GM23338 (cell line): Measurements from ENCODE around the gene SDHAF4. TPM values are rescaled to one million over a fixed set of nuclear protein-coding genes. Genes with fewer than 3 reads are reported as not detected.

Experiments
- ATAC-seq: fragments of 200-7000 bp; cut with Tn5 transposase; 3 replicates; pipeline ENCODE4 v1.9.1; 2020
- DNase-seq: peaks from one replicate; pipeline ENCODE4 v3.0.0-alpha.2; 2015; ENCODE audit warnings: low spot score
- H2AFZ ChIP-seq: fragments of 200-600 bp; sonication (generic); 2 replicates; pipeline ENCODE4 v1.8.0; 2016; ENCODE audit warnings: antibody characterized with exemption, mild to moderate bottlenecking, moderate library complexity
- H3F3A ChIP-seq: fragments of 200-600 bp; sonication (generic); replicated peaks from 2 replicates; pipeline ENCODE4 v1.8.0; 2017; ENCODE audit warnings: antibody characterized with exemption, mixed run types, low read depth
- H3K27ac ChIP-seq: fragments of 200-600 bp; sonication (generic); 2 replicates; pipeline ENCODE4 v1.6.1; 2016; ENCODE audit warnings: low read depth
- H3K27me3 ChIP-seq: fragments of 200-600 bp; sonication (generic); 2 replicates; pipeline ENCODE4 v1.8.0; 2016; ENCODE audit warnings: mild to moderate bottlenecking, mixed run types, moderate library complexity; ENCODE audit not compliant: insufficient read depth
- H3K36me3 ChIP-seq: fragments of 200-600 bp; sonication (generic); 2 replicates; pipeline ENCODE4 v1.8.0; 2016; ENCODE audit warnings: mild to moderate bottlenecking; ENCODE audit not compliant: insufficient read depth
- H3K4me1 ChIP-seq: fragments of 200-600 bp; sonication (generic); 2 replicates; pipeline ENCODE4 v1.8.0; 2016; ENCODE audit warnings: mild to moderate bottlenecking, moderate library complexity; ENCODE audit not compliant: insufficient read depth
- H3K4me2 ChIP-seq: fragments of 200-600 bp; sonication (generic); 2 replicates; pipeline ENCODE4 v1.7.1; 2017; ENCODE audit warnings: mixed run types
- H3K4me3 ChIP-seq: fragments of 200-600 bp; sonication (generic); 2 replicates; pipeline ENCODE4 v1.6.1; 2016; ENCODE audit warnings: mixed run types
- H3K79me2 ChIP-seq: fragments of 200-600 bp; sonication (generic); replicated peaks from 2 replicates; pipeline ENCODE4 v1.8.0; 2017; ENCODE audit warnings: mild to moderate bottlenecking; ENCODE audit not compliant: insufficient read depth
- H3K9me2 ChIP-seq: fragments of 200-600 bp; sonication (generic); 2 replicates; pipeline ENCODE4 v1.8.0; 2017; ENCODE audit not compliant: insufficient read depth
- H4K20me1 ChIP-seq: fragments of 200-600 bp; sonication (generic); replicated peaks from 2 replicates; pipeline ENCODE4 v1.8.0; 2017; ENCODE audit warnings: mild to moderate bottlenecking; ENCODE audit not compliant: insufficient read depth
- H3K27ac Mint-ChIP-seq: 2 replicates; pipeline ENCODE4 v1.8.0; 2020; ENCODE audit warnings: inconsistent platforms, mild to moderate bottlenecking, moderate library complexity, mixed read lengths
- H3K27me3 Mint-ChIP-seq: 3 replicates; pipeline ENCODE4 v1.8.0; 2022; ENCODE audit warnings: low read depth, mild to moderate bottlenecking, moderate library complexity, mixed read lengths, inconsistent platforms; ENCODE audit not compliant: insufficient read depth, poor library complexity
- H3K36me3 Mint-ChIP-seq: 3 replicates; pipeline ENCODE4 v1.8.0; 2021; ENCODE audit warnings: low read depth, mild to moderate bottlenecking, inconsistent platforms, moderate library complexity, mixed read lengths
- H3K4me1 Mint-ChIP-seq: 3 replicates; pipeline ENCODE4 v1.8.0; 2020; ENCODE audit warnings: mild to moderate bottlenecking, inconsistent platforms, mixed read lengths
- H3K4me3 Mint-ChIP-seq: 3 replicates; pipeline ENCODE4 v1.8.0; 2021; ENCODE audit warnings: moderate library complexity, mild to moderate bottlenecking, inconsistent platforms, mixed read lengths
- H3K9me3 Mint-ChIP-seq: 3 replicates; pipeline ENCODE4 v1.8.0; 2020; ENCODE audit warnings: moderate library complexity, mild to moderate bottlenecking, inconsistent platforms, mixed read lengths
- EZH2 ChIP-seq: fragments of 200-600 bp; sonication (generic); IDR thresholded peaks from one replicate; pipeline ENCODE4 v1.8.0; 2017; ENCODE audit warnings: antibody characterized with exemption, mild to moderate bottlenecking, low read depth; ENCODE audit not compliant: unreplicated experiment
- JUNB ChIP-seq: IDR thresholded peaks from one replicate; pipeline ENCODE4 v1.6.1; 2016; ENCODE audit warnings: antibody characterized with exemption; ENCODE audit not compliant: unreplicated experiment
- STAT1 ChIP-seq: IDR thresholded peaks from one replicate; pipeline ENCODE4 v1.6.1; 2016; ENCODE audit warnings: antibody characterized with exemption; ENCODE audit not compliant: unreplicated experiment
- ZNF462 ChIP-seq: fragments of 250-450 bp; sonication (Bioruptor Pico); IDR thresholded peaks from 2 replicates; pipeline ENCODE4 v1.5.0; 2020; ENCODE audit warnings: mild to moderate bottlenecking, moderate library complexity
- polyA plus RNA-seq: library from polyadenylated mRNA; unstranded; fragments of >200 nt; fragmentation: Nextera tagmentation; extraction: Ambion mirVana; gene quantifications from 2 replicates; pipeline ENCODE4 v1.2.1, GENCODE V29; 2016
- total RNA-seq: library from RNA; depleted of rRNA; stranded (reverse); fragments of >200 nt; shearing (Covaris generic); gene quantifications from 2 replicates; pipeline ENCODE4 v1.2.3, GENCODE V29; 2014
- TF ChIP-seq, protein P1 (sequence below): IDR thresholded peaks from one replicate; pipeline ENCODE4 v1.6.1; 2018; ENCODE audit warnings: antibody characterized with exemption; ENCODE audit not compliant: unreplicated experiment

Gene SDHAF4
- total and polyA plus RNA-seq, 2 experiments from 2014 or later: 12.2 to 30.4 TPM

DNA sequence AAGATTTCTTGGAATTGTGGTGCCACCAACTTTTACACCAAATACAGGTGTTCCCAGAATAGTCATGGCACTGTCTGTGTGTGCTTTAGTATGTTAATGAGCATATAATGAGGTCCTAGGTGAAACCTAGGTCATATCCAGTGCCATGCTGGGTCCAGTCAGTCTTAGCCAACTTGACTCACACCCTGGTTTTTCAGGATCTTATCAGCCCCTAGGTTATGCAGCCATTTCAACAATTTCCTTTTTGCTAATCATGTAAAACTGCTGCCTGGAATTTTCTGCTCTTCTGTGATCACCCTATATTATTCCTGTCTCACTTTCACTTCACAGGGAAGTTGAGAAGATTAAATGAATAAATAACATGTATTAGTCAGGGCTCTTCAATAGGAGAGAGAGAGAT, 23.7 kb downstream of the SDHAF4 start:
- Mint-ChIP-seq H3K27me3 (peaks cover 3% of the 10 kb centered on the region), H3K9me3 (no peaks in the 10 kb centered on the region; the same call in 2 of the 3 replicates), H3K27ac (no peak overlapping the region), H3K4me3 (no peak overlapping the region), H3K4me1 (no peaks in the 10 kb centered on the region), H3K36me3 (peaks cover 18% of the 10 kb centered on the region)
- TF ChIP-seq STAT1: no peak
- no peak for TF ChIP-seq JUNB
- TF ChIP-seq EZH2: no peak
- TF ChIP-seq ZNF462 (CRISPR knock-in tag): no peak
- TF ChIP-seq, protein P1, sequence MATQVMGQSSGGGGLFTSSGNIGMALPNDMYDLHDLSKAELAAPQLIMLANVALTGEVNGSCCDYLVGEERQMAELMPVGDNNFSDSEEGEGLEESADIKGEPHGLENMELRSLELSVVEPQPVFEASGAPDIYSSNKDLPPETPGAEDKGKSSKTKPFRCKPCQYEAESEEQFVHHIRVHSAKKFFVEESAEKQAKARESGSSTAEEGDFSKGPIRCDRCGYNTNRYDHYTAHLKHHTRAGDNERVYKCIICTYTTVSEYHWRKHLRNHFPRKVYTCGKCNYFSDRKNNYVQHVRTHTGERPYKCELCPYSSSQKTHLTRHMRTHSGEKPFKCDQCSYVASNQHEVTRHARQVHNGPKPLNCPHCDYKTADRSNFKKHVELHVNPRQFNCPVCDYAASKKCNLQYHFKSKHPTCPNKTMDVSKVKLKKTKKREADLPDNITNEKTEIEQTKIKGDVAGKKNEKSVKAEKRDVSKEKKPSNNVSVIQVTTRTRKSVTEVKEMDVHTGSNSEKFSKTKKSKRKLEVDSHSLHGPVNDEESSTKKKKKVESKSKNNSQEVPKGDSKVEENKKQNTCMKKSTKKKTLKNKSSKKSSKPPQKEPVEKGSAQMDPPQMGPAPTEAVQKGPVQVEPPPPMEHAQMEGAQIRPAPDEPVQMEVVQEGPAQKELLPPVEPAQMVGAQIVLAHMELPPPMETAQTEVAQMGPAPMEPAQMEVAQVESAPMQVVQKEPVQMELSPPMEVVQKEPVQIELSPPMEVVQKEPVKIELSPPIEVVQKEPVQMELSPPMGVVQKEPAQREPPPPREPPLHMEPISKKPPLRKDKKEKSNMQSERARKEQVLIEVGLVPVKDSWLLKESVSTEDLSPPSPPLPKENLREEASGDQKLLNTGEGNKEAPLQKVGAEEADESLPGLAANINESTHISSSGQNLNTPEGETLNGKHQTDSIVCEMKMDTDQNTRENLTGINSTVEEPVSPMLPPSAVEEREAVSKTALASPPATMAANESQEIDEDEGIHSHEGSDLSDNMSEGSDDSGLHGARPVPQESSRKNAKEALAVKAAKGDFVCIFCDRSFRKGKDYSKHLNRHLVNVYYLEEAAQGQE: no peak
- no peaks in the 10 kb centered on the region for H3K36me3 ChIP-seq
- no peak overlapping the region for H3K27ac ChIP-seq
- no peak overlapping the region for H3K4me2 ChIP-seq
- H3K79me2 ChIP-seq: no peaks in the 10 kb centered on the region
- H3K9me2 ChIP-seq: no peaks in the 10 kb centered on the region
- no peak overlapping the region for H3K4me3 ChIP-seq
- H2AFZ ChIP-seq: no peak overlapping the region
- H3K4me1 ChIP-seq: no peaks in the 10 kb centered on the region
- no peaks in the 10 kb centered on the region for H4K20me1 ChIP-seq
- no peaks in the 10 kb centered on the region for H3F3A ChIP-seq
- no peaks in the 10 kb centered on the region for H3K27me3 ChIP-seq
- ATAC-seq (no peak), DNase-seq (no peak)
